Smooth muscle cell (in vitro differentiated cells): Measurements from ENCODE around the gene FAM72D. TPM values are rescaled to one million over a fixed set of nuclear protein-coding genes. Genes with fewer than 3 reads are reported as not detected.
"Not testable (repeated sequence)": the region's sequence is repeated elsewhere in the genome, so short reads cannot be mapped to it uniquely, and the experiment has no call there.

Experiments used
- DNase-seq: peaks from one replicate; lab custom pipeline; 2025; ENCODE audit not compliant: unreplicated experiment; lab: John Stamatoyannopoulos, UW
- H2AFZ ChIP-seq: fragments of 200-600 bp; sonication (generic); 2 replicates; pipeline ENCODE4 v1.6.0; 2016; ENCODE audit warnings: antibody characterized with exemption, low read depth, mild to moderate bottlenecking
- H3F3A ChIP-seq: fragments of 200-600 bp; sonication (generic); 2 replicates; pipeline ENCODE4 v1.6.0; 2017; ENCODE audit warnings: antibody characterized with exemption, low read depth
- H3K27ac ChIP-seq: fragments of 200-600 bp; sonication (generic); 2 replicates; pipeline ENCODE4 v1.5.1; 2016; ENCODE audit warnings: low read depth, mild to moderate bottlenecking
- H3K27me3 ChIP-seq: fragments of 200-600 bp; sonication (generic); 2 replicates; pipeline ENCODE4 v1.6.1; 2016; ENCODE audit warnings: low read depth, mild to moderate bottlenecking
- H3K36me3 ChIP-seq: fragments of 200-600 bp; sonication (generic); 2 replicates; pipeline ENCODE4 v1.5.1; 2016; ENCODE audit warnings: low read depth
- H3K4me1 ChIP-seq: fragments of 200-600 bp; sonication (generic); 2 replicates; pipeline ENCODE4 v1.5.1; 2016; ENCODE audit warnings: low read depth
- H3K4me2 ChIP-seq: fragments of 200-600 bp; sonication (generic); 2 replicates; pipeline ENCODE4 v1.6.0; 2016; ENCODE audit warnings: mild to moderate bottlenecking
- H3K4me3 ChIP-seq: fragments of 200-600 bp; sonication (generic); 2 replicates; pipeline ENCODE4 v1.5.1; 2016; ENCODE audit warnings: mild to moderate bottlenecking
- H3K79me2 ChIP-seq: fragments of 200-600 bp; sonication (generic); 2 replicates; pipeline ENCODE4 v1.6.0; 2016; ENCODE audit warnings: low read depth, mild to moderate bottlenecking
- H3K9ac ChIP-seq: fragments of 200-600 bp; sonication (generic); 2 replicates; pipeline ENCODE4 v1.6.0; 2016; ENCODE audit warnings: low read depth
- H3K9me3 ChIP-seq: fragments of 200-600 bp; sonication (generic); replicated peaks from 2 replicates; pipeline ENCODE4 v1.5.1; 2016; ENCODE audit warnings: low read depth
- H4K20me1 ChIP-seq: fragments of 200-600 bp; sonication (generic); 2 replicates; pipeline ENCODE4 v1.6.0; 2016; ENCODE audit warnings: low read depth
- WGBS: methylation state at CpG from one replicate; pipeline ENCODE4 v1.1.7; 2016; ENCODE audit warnings: low lambda C conversion rate; 5-methylcytosine and 5-hydroxymethylcytosine counted together
- polyA plus RNA-seq: library from polyadenylated mRNA; unstranded; fragments of >200 nt; fragmentation: Nextera tagmentation; extraction: Ambion mirVana; gene quantifications from 2 replicates; pipeline ENCODE4 v1.2.1, GENCODE V29; 2016
- total RNA-seq: library from RNA; depleted of rRNA; stranded (reverse); fragments of >200 nt; gene quantifications from 2 replicates; pipeline ENCODE4 v1.2.3, GENCODE V29; 2014

FAM72D gene
- total and polyA plus RNA-seq, 2 experiments from 2014 or later = 0.26 to 0.54 TPM

DNA sequence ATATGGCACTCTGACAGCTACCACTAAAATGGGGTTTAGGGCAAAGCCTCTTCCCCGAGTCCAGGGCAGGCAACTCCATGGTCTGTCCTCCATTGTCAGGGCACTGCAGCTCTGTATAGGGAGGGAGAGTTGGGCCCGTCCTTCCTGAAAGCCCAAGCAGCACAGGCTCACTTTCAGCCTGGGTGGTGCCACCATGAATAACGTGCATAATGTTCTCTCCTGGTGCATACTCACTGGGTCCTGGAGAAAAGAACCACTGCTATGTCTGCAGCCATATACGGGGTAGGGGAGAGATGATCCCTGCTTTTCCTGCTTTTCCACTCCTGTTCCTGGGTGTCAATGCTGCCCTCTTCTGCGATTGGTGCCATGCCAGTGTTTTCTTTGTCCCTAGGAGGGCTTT lies 60.1 kb downstream of the FAM72D start:
- not testable (repeated sequence) for H3F3A ChIP-seq, H4K20me1 ChIP-seq, H3K9me3 ChIP-seq, H3K36me3 ChIP-seq, DNase-seq, H3K79me2 ChIP-seq, H3K27ac ChIP-seq, H3K4me1 ChIP-seq, H3K27me3 ChIP-seq, H2AFZ ChIP-seq, H3K4me3 ChIP-seq, H3K9ac ChIP-seq
- WGBS = 23% methylated on average over 5 of the region's 5 CpGs
- peak overlapping the region; percentile 64 for H3K4me2 ChIP-seq

DNA sequence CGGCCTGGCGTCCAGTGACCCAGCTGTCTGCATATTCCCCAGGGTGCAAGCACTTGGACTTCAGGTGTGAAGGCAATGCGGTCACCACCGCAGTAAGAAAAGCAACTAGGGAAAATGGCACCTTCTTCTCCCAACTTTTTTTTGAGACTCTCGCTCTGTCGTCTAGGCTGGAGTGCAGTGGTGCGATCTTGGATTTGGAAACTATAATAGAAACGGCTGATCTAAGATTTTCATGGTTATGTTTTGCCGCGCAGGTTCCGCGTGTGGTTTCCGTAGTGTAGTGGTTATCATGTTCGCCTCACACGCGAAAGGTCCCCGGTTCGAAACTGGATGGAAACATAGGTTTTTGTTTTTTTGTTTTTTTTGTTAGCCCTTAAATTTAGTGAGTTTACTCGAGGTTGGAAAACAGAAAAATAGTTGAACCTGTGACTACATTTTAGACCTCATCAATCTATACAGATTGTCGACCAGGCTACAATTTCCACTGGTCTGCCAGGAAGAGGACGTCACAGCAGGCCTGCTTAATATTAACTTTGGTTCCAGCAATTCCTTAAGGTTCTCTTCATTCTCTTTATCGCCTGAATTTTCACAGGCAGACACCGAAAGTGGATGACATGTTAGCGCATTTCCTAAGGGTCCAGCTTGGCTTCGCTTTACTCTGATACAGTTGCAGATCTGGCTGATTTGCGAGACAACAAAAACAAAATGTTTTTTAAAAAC lies 61.3 kb downstream of the FAM72D start:
- Histone ChIP-seq H3K4me3 (peak overlapping the region; percentile 55), H2AFZ (peak overlapping the region; percentile 82), H3K4me2 (peak overlapping the region; percentile 81)
- H3K4me1 ChIP-seq, H4K20me1 ChIP-seq, H3K36me3 ChIP-seq, H3K79me2 ChIP-seq, H3K27ac ChIP-seq, H3K27me3 ChIP-seq, H3K9me3 ChIP-seq, DNase-seq, H3F3A ChIP-seq, H3K9ac ChIP-seq: not testable (repeated sequence)
- WGBS = 11% methylated on average over 17 of the region's 26 CpGs

DNA sequence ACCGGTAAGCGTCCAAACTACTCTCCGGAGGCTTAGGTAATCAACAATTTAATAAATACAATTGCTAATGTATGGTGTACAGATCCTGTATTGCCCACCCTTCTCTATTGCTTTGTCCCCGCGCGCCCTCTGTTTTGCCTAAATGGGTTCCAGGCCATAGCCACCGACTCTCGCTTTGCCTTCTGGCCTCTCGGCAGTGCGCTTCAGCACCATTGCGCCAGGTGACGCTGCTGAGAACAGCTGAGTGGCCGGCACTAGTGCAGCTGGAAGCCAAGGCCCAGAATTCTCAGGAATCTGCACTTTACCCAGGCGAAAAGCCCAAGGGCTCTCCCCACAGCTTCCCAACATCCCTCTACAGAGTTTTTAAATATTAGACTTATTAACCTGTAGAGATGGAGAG lies 61.9 kb downstream of the FAM72D start:
- H3K79me2 ChIP-seq, H3K27ac ChIP-seq, H4K20me1 ChIP-seq, H2AFZ ChIP-seq, H3K9me3 ChIP-seq, H3F3A ChIP-seq, H3K9ac ChIP-seq, DNase-seq, H3K36me3 ChIP-seq, H3K27me3 ChIP-seq, H3K4me1 ChIP-seq, H3K4me2 ChIP-seq, H3K4me3 ChIP-seq: not testable (repeated sequence)
- no CpG with 5 or more reads among the region's 14 CpGs for WGBS

- H3K9me3 ChIP-seq, H3K4me1 ChIP-seq, DNase-seq, H3K36me3 ChIP-seq, H3K9ac ChIP-seq, H3F3A ChIP-seq, H3K4me3 ChIP-seq, H2AFZ ChIP-seq, H3K79me2 ChIP-seq, H3K4me2 ChIP-seq, H3K27ac ChIP-seq, H3K27me3 ChIP-seq, H4K20me1 ChIP-seq: not testable (repeated sequence)
- 54% methylated on average over 6 of the region's 26 CpGs for WGBS
These were observed 65.4 kb downstream of the FAM72D start for GRCh38 chr1:145161046-145161752.

Other genes with a start within 250 kb of the FAM72D start
- 49.6 and 50.3 TPM in 2 replicates for gene SRGAP2B, start 646 bp upstream of the FAM72D start, total RNA-seq
- gene SRGAP2B, start 646 bp upstream of the FAM72D start, polyA plus RNA-seq = 8.8 and 9.6 TPM in 2 replicates
- not detected in 2 replicates for gene PPIAL4D, start 146.2 kb downstream of the FAM72D start, total RNA-seq
- not detected in 2 replicates for gene PPIAL4D, start 146.2 kb downstream of the FAM72D start, polyA plus RNA-seq